Activated effector memory CD4-positive, alpha-beta T cell treated with anti-CD3 and anti-CD28 coated beads, Interleukin-2, amount 50 U/mL, for 16 hours (primary cell): ENCODE results near the gene CDKN2D.
A peak's percentile ranks its signal among the peaks of the same experiment; 100 is the strongest.

Experiments
- DNase-seq: peaks from one replicate; pipeline ENCODE4 v3.0.0-alpha.2; 2020

Gene CDKN2D

GRCh38 chr19:10568826-10569651 lies at the start of gene CDKN2D:
TSS of gene CDKN2D (minus strand) at chr19:10568979. CDS start at chr19:10568653, 326 bp downstream.
- peak; percentile 100 for DNase-seq

GRCh38 chr19:10617409-10618121 lies 48.8 kb upstream of the CDKN2D start:
- DNase-seq: no peak

- DNase-seq: no peak
Measured at GRCh38 chr19:10615429-10616023, 46.7 kb upstream of the CDKN2D start.

GRCh38 chr19:10612499-10613119 lies 43.8 kb upstream of the CDKN2D start:
- DNase-seq: no peak

- DNase-seq: no peak
Measured at GRCh38 chr19:10611907-10612306, 43.1 kb upstream of the CDKN2D start.

GRCh38 chr19:10604460-10604980 lies 35.7 kb upstream of the CDKN2D start:
- peak; percentile 66 for DNase-seq

GRCh38 chr19:10603873-10604459 lies 35.2 kb upstream of the CDKN2D start:
- peak; percentile 70 for DNase-seq

- peak; percentile 91 for DNase-seq
Measured at GRCh38 chr19:10603084-10603872, 34.5 kb upstream of the CDKN2D start.

GRCh38 chr19:10602330-10603083 lies 33.7 kb upstream of the CDKN2D start:
- DNase-seq: peak; percentile 95

- DNase-seq: no peak
Measured at GRCh38 chr19:10601999-10602329, 33.2 kb upstream of the CDKN2D start.

- no peak for DNase-seq
Measured at GRCh38 chr19:10600149-10600548, 31.4 kb upstream of the CDKN2D start.

GRCh38 chr19:10593820-10594637 lies 25.2 kb upstream of the CDKN2D start:
- DNase-seq: no peak

- DNase-seq: no peak
Measured at GRCh38 chr19:10593148-10593547, 24.4 kb upstream of the CDKN2D start.

GRCh38 chr19:10587839-10588150 lies 19.0 kb upstream of the CDKN2D start:
- no peak for DNase-seq

GRCh38 chr19:10587022-10587838 lies 18.5 kb upstream of the CDKN2D start, which contains the start of gene AP1M2:
TSS of gene AP1M2 (minus strand) at chr19:10587312. CDS start at chr19:10587231, 81 bp downstream.
- no peak for DNase-seq

GRCh38 chr19:10586396-10586795 lies 17.6 kb upstream of the CDKN2D start:
- DNase-seq: no peak

GRCh38 chr19:10583036-10583776 lies 14.4 kb upstream of the CDKN2D start:
- DNase-seq: no peak

GRCh38 chr19:10582091-10582490 lies 13.3 kb upstream of the CDKN2D start:
- DNase-seq: no peak
